Neuron (in vitro differentiated cells): ENCODE data around the gene ADARB2.

ENCODE experiments used
- H2AFZ ChIP-seq: one replicate; pipeline ENCODE4 v1.6.1; 2013; ENCODE audit warnings: low read depth, mild to moderate bottlenecking, inconsistent platforms, low read length, moderate library complexity
- H3K27me3 ChIP-seq: one replicate; pipeline ENCODE4 v1.6.1; 2013; ENCODE audit warnings: low read length; ENCODE audit not compliant: insufficient read depth
- H3K36me3 ChIP-seq: one replicate; pipeline ENCODE4 v1.6.1; 2013; ENCODE audit warnings: low read length; ENCODE audit not compliant: insufficient read depth
- H3K4me1 ChIP-seq: one replicate; pipeline ENCODE4 v1.6.1; 2013; ENCODE audit warnings: low read length; ENCODE audit not compliant: insufficient read depth
- H3K4me3 ChIP-seq: 2 replicates; pipeline ENCODE4 v1.5.1; 2013; ENCODE audit warnings: mild to moderate bottlenecking, low read length, moderate library complexity
- H3K9me3 ChIP-seq: one replicate; pipeline ENCODE4 v1.6.1; 2013; ENCODE audit warnings: low read length

ADARB2 gene

GRCh38 chr10:1375346-1376170 lies 361.8 kb downstream of the ADARB2 start:
- no peaks in the 10 kb centered on the region for H3K36me3 ChIP-seq
- no peaks in the 10 kb centered on the region for H3K4me1 ChIP-seq
- no peaks in the 10 kb centered on the region for H3K27me3 ChIP-seq
- H3K4me3 ChIP-seq, result no peak overlapping the region
- no peaks in the 10 kb centered on the region for H3K9me3 ChIP-seq
- no peak overlapping the region for H2AFZ ChIP-seq

GRCh38 chr10:1374511-1375345 lies 362.6 kb downstream of the ADARB2 start:
- H3K4me1 ChIP-seq, result no peaks in the 10 kb centered on the region
- no peak overlapping the region for H3K4me3 ChIP-seq
- no peaks in the 10 kb centered on the region for H3K27me3 ChIP-seq
- no peaks in the 10 kb centered on the region for H3K36me3 ChIP-seq
- no peaks in the 10 kb centered on the region for H3K9me3 ChIP-seq
- H2AFZ ChIP-seq, result no peak overlapping the region

- Histone ChIP-seq H3K36me3 (no peaks in the 10 kb centered on the region), H2AFZ (no peak overlapping the region), H3K4me1 (no peaks in the 10 kb centered on the region), H3K4me3 (no peak overlapping the region), H3K27me3 (no peaks in the 10 kb centered on the region), H3K9me3 (no peaks in the 10 kb centered on the region)
Observed at GRCh38 chr10:1373287-1373686, 364.0 kb downstream of the ADARB2 start.

- Histone ChIP-seq H2AFZ (no peak overlapping the region), H3K36me3 (no peaks in the 10 kb centered on the region), H3K4me3 (no peak overlapping the region), H3K9me3 (no peaks in the 10 kb centered on the region), H3K4me1 (no peaks in the 10 kb centered on the region), H3K27me3 (no peaks in the 10 kb centered on the region)
Observed at GRCh38 chr10:1372212-1372611, 365.1 kb downstream of the ADARB2 start.

- Histone ChIP-seq H3K36me3 (no peaks in the 10 kb centered on the region), H3K9me3 (no peaks in the 10 kb centered on the region), H2AFZ (no peak overlapping the region), H3K4me1 (no peaks in the 10 kb centered on the region), H3K4me3 (no peak overlapping the region), H3K27me3 (peaks cover 3% of the 10 kb centered on the region)
Observed at GRCh38 chr10:1370298-1370697, 367.0 kb downstream of the ADARB2 start.

GRCh38 chr10:1369665-1370064 lies 367.7 kb downstream of the ADARB2 start:
- H3K27me3 ChIP-seq, result peaks cover 3% of the 10 kb centered on the region
- no peak overlapping the region for H3K4me3 ChIP-seq
- H2AFZ ChIP-seq, result no peak overlapping the region
- H3K9me3 ChIP-seq, result no peaks in the 10 kb centered on the region
- H3K36me3 ChIP-seq, result no peaks in the 10 kb centered on the region
- H3K4me1 ChIP-seq, result no peaks in the 10 kb centered on the region

- Histone ChIP-seq H2AFZ (no peak overlapping the region), H3K9me3 (no peaks in the 10 kb centered on the region), H3K4me3 (no peak overlapping the region), H3K4me1 (no peaks in the 10 kb centered on the region), H3K27me3 (peaks cover 3% of the 10 kb centered on the region), H3K36me3 (no peaks in the 10 kb centered on the region)
Observed at GRCh38 chr10:1369197-1369596, 368.1 kb downstream of the ADARB2 start.

- Histone ChIP-seq H3K4me1 (no peaks in the 10 kb centered on the region), H3K4me3 (no peak overlapping the region), H3K27me3 (peaks cover 3% of the 10 kb centered on the region), H2AFZ (no peak overlapping the region), H3K9me3 (no peaks in the 10 kb centered on the region), H3K36me3 (no peaks in the 10 kb centered on the region)
Observed at GRCh38 chr10:1368842-1369171, 368.5 kb downstream of the ADARB2 start.

GRCh38 chr10:1367938-1368841 lies 369.1 kb downstream of the ADARB2 start:
- Histone ChIP-seq H3K4me3 (no peak overlapping the region), H3K27me3 (peaks cover 3% of the 10 kb centered on the region), H3K4me1 (no peaks in the 10 kb centered on the region), H3K9me3 (no peaks in the 10 kb centered on the region), H3K36me3 (no peaks in the 10 kb centered on the region), H2AFZ (no peak overlapping the region)

- H3K4me1 ChIP-seq, result no peaks in the 10 kb centered on the region
Observed at GRCh38 chr10:1366811-1367425, 370.4 kb downstream of the ADARB2 start.

GRCh38 chr10:1366322-1366691 lies 371.0 kb downstream of the ADARB2 start:
- Histone ChIP-seq H3K4me3 (no peak overlapping the region), H3K27me3 (peaks cover 3% of the 10 kb centered on the region), H3K9me3 (no peaks in the 10 kb centered on the region), H3K4me1 (peaks cover 2% of the 10 kb centered on the region), H2AFZ (no peak overlapping the region), H3K36me3 (no peaks in the 10 kb centered on the region)

More at GRCh38 chr10:1366811-1367425, 370.4 kb downstream of the ADARB2 start:
- H3K4me3 ChIP-seq, result no peak overlapping the region
- H3K9me3 ChIP-seq, result no peaks in the 10 kb centered on the region
- H2AFZ ChIP-seq, result no peak overlapping the region
- H3K36me3 ChIP-seq, result no peaks in the 10 kb centered on the region
- H3K27me3 ChIP-seq, result peaks cover 3% of the 10 kb centered on the region

GRCh38 chr10:1365540-1366321 lies 371.6 kb downstream of the ADARB2 start:
- Histone ChIP-seq H3K36me3 (no peaks in the 10 kb centered on the region), H3K4me3 (no peak overlapping the region), H3K27me3 (peaks cover 3% of the 10 kb centered on the region), H3K9me3 (no peaks in the 10 kb centered on the region), H3K4me1 (peaks cover 4% of the 10 kb centered on the region), H2AFZ (no peak overlapping the region)
